Osteoblast (primary cell): ENCODE results near the gene SEC22C. TPM values are rescaled to one million over a fixed set of nuclear protein-coding genes. Genes with fewer than 3 reads are reported as not detected.

Experiments used
- DNase-seq: peaks from one replicate; pipeline ENCODE4 v3.0.0; 2011; ENCODE audit warnings: low spot score, mixed read lengths; ENCODE audit not compliant: insufficient read length; ENCODE audit errors: missing footprints
- H2AFZ ChIP-seq: 2 replicates; pipeline ENCODE4 v1.6.0; 2011; ENCODE audit warnings: mild to moderate bottlenecking, low read length
- H3K27ac ChIP-seq: 2 replicates; pipeline ENCODE4 v1.5.1; 2011; ENCODE audit warnings: mild to moderate bottlenecking, low read depth, low read length, moderate library complexity
- H3K27me3 ChIP-seq: 2 replicates; pipeline ENCODE4 v1.6.0; 2012; ENCODE audit warnings: mild to moderate bottlenecking, control low read depth, inconsistent platforms, low read length, moderate library complexity; ENCODE audit not compliant: insufficient read depth
- H3K36me3 ChIP-seq: 2 replicates; pipeline ENCODE4 v1.5.1; 2011; ENCODE audit warnings: mild to moderate bottlenecking, low read length, control low read depth, moderate library complexity; ENCODE audit not compliant: insufficient read depth
- H3K4me1 ChIP-seq: 2 replicates; pipeline ENCODE4 v1.5.1; 2011; ENCODE audit warnings: mild to moderate bottlenecking, low read length, control low read depth, moderate library complexity; ENCODE audit not compliant: insufficient read depth
- H3K4me2 ChIP-seq: 2 replicates; pipeline ENCODE4 v1.6.0; 2011; ENCODE audit warnings: mild to moderate bottlenecking, low read length; ENCODE audit not compliant: insufficient read depth
- H3K4me3 ChIP-seq: fragments of 200-600 bp; sonication (generic); 3 replicates; pipeline ENCODE4 v1.5.1; 2012; ENCODE audit warnings: mild to moderate bottlenecking, low read length, inconsistent platforms; ENCODE audit not compliant: insufficient read depth
- H3K79me2 ChIP-seq: 2 replicates; pipeline ENCODE4 v1.6.0; 2012; ENCODE audit warnings: mild to moderate bottlenecking, low read length, control low read depth, inconsistent platforms; ENCODE audit not compliant: insufficient read depth
- H3K9me3 ChIP-seq: 2 replicates; pipeline ENCODE4 v1.5.1; 2011; ENCODE audit warnings: low read depth, low read length, control low read depth
- H4K20me1 ChIP-seq: 2 replicates; pipeline ENCODE4 v1.6.0; 2012; ENCODE audit warnings: mild to moderate bottlenecking, low read length, control low read depth; ENCODE audit not compliant: insufficient read depth
- CTCF ChIP-seq: IDR thresholded peaks from 2 replicates; pipeline ENCODE4 v1.5.1; 2011; ENCODE audit warnings: mild to moderate bottlenecking, low read depth, low read length, moderate library complexity; ENCODE audit errors: extremely low read depth
- total RNA-seq: library from RNA; depleted of rRNA; stranded (reverse); fragments of >200 nt; gene quantifications from 2 replicates; pipeline ENCODE4 v1.2.3, GENCODE V29; 2012

Gene SEC22C
- total RNA-seq, 1 donor, result 60.1 TPM

- peaks cover 51% of the 10 kb centered on the region for H3K79me2 ChIP-seq
- no peaks in the 10 kb centered on the region for H3K27me3 ChIP-seq
Measured at GRCh38 chr3:42595682-42596081, 13.9 kb upstream of the SEC22C start.

DNA sequence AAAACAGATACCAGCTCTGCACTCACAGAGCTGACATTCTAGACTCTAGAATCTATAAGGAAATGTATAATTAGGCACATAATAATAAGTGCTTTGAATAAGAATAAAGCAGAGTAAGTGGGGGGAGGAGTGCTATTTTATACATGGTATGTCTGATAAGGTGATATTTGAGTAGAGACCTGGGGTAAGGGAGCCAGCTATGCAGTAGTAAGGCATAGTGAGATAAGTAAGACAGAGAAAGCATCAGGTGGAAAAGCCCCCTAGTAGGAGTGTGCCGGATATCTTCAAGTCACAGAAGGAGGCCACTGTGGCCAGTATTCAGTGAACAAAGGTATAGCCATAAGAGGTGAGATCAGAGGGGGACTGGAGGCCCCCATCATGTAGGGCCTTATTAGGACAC is 11.9 kb upstream of the SEC22C start:
- no peak overlapping the region for H2AFZ ChIP-seq
- no peaks in the 10 kb centered on the region for H3K27me3 ChIP-seq
- H3K9me3 ChIP-seq, result no peaks in the 10 kb centered on the region
- no peak overlapping the region for H3K27ac ChIP-seq
- H3K4me3 ChIP-seq, result no peak overlapping the region
- H3K36me3 ChIP-seq, result peaks cover 9% of the 10 kb centered on the region
- H3K4me1 ChIP-seq, result peaks cover 12% of the 10 kb centered on the region
- peaks cover 50% of the 10 kb centered on the region for H3K79me2 ChIP-seq
- no peak overlapping the region for H3K4me2 ChIP-seq
- H4K20me1 ChIP-seq, result no peaks in the 10 kb centered on the region
- no peak for TF ChIP-seq CTCF
- no peak for DNase-seq

More at GRCh38 chr3:42595682-42596081, 13.9 kb upstream of the SEC22C start:
- Histone ChIP-seq H3K27ac (no peak overlapping the region), H3K4me2 (no peak overlapping the region), H3K9me3 (no peaks in the 10 kb centered on the region), H3K36me3 (peaks cover 9% of the 10 kb centered on the region), H3K4me1 (peaks cover 8% of the 10 kb centered on the region), H4K20me1 (no peaks in the 10 kb centered on the region), H2AFZ (no peak overlapping the region), H3K4me3 (no peak overlapping the region)
- TF ChIP-seq CTCF, result no peak
- no peak for DNase-seq

DNA sequence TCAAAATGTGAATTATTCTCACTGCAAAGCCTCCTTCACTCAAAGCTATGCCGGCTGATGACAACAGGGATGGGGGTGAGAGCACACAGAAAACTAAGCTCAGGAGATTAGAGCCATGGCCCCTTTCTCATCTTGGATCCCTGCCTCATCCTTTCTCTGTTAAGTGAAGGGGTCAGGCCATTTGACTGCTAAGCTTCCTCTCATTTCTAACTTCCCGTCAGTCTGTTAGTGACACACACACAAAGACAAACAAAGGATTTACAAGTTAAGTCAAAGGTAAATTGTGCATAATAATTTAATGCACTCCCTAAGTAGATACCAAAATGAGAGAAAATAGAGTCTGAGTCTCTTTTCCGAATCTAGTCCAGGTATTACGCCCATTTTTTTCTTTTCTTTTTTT is 10.0 kb upstream of the SEC22C start:
- peak; percentile 36 for DNase-seq
- Histone ChIP-seq H3K27me3 (no peaks in the 10 kb centered on the region), H3K4me2 (peak overlapping the region; percentile 89), H3K4me3 (peak overlapping the region; percentile 85), H3K36me3 (peaks cover 9% of the 10 kb centered on the region), H3K4me1 (peaks cover 12% of the 10 kb centered on the region), H3K9me3 (no peaks in the 10 kb centered on the region), H3K27ac (peak overlapping the region; percentile 78), H2AFZ (peak overlapping the region; percentile 73), H3K79me2 (peaks cover 40% of the 10 kb centered on the region), H4K20me1 (no peaks in the 10 kb centered on the region)
- no peak for TF ChIP-seq CTCF

DNA sequence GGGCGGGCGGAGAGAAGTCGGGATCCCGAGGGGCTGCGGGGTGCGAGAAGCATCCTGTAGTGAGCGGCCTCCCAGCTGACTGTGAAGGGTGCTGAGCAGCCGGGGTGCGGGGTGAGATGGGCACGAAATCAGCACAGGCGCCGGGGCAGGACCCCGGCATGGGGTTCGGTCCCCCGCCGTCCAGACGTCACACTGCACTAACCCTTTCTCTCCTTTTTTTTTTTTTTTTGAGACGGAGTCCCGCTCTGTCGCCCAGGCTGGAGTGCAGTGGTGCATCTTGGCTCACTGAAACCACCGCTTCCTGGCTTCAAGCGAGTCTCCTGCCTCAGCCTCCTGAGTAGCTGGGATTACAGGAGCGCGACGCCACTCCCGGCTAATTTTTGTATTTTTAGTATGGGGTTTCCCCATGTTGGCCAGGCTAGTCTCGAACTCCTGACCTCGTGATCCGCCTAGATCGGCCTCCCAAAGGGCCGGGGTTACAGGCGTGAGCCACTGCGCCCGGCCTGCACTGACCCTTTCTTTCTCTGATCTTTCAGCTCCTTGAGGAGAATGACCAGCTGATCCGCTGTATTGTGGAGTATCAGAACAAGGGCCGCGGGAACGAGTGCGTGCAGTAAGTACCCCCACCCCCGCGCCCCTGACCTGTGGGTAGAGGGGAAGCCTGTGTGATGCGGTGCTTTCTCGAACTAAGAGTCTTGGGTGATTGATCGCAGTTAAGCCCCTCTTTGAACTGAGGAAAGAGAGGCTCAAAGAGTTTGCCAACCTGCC is 9.4 kb upstream of the SEC22C start:
- Histone ChIP-seq H4K20me1 (no peaks in the 10 kb centered on the region), H3K79me2 (peaks cover 37% of the 10 kb centered on the region), H3K27ac (peak overlapping the region; percentile 78), H2AFZ (peak overlapping the region; percentile 73), H3K4me1 (peaks cover 12% of the 10 kb centered on the region), H3K9me3 (no peaks in the 10 kb centered on the region), H3K36me3 (peaks cover 9% of the 10 kb centered on the region), H3K4me3 (peak overlapping the region; percentile 85), H3K27me3 (no peaks in the 10 kb centered on the region), H3K4me2 (peak overlapping the region; percentile 89)
- TF ChIP-seq CTCF, result no peak
- DNase-seq, result no peak
